ENCODE results near the gene MS4A6A.
"Not testable (repeated sequence)": the region's sequence is repeated elsewhere in the genome, so short reads cannot be mapped to it uniquely, and the experiment has no call there.

The MS4A6A gene

DNA sequence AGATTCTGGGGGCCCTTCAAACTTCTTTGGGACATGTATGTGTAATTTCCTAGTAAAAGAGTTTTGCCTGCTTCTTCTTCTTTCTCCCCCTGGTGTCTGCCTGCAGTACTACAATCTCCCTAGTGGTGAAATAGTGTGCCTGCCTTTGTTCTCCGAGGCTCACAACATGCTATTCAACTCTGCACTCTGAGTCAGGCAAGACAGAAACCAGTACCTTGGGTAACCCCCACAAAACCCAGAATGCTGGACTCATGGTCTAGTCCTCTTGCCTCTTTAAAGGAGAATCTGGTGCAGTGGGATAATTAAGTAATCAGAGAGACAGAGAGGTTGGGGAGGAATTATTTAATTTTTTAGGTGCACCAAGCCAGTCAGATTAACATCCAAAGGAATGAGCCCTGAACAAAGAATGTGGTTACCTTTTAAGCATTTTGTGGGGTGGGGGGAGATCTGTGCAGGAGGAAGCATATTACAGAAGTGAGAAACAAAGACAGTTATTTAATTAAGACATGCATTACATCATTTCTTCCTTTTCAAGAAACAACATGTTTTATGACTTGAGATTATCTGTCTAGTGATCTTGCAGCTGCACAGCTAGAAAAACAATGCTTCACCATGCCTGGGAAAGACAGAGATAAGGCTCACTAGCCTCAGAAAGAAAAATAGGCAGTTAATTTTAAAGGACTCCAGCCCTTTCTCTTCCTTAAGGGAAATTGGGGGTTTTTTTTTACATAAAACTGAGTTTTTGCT is 11.0 kb upstream of the MS4A6A start:
- no peak overlapping the region for H3K4me3 Mint-ChIP-seq
- H3K27ac Mint-ChIP-seq = no peak overlapping the region
- no peaks in the 10 kb centered on the region for H3K4me1 Mint-ChIP-seq
- peaks cover 11% of the 10 kb centered on the region for H3K27me3 Mint-ChIP-seq
- H3K36me3 Mint-ChIP-seq = no peaks in the 10 kb centered on the region
- no peaks in the 10 kb centered on the region for H3K9me3 Mint-ChIP-seq

DNA sequence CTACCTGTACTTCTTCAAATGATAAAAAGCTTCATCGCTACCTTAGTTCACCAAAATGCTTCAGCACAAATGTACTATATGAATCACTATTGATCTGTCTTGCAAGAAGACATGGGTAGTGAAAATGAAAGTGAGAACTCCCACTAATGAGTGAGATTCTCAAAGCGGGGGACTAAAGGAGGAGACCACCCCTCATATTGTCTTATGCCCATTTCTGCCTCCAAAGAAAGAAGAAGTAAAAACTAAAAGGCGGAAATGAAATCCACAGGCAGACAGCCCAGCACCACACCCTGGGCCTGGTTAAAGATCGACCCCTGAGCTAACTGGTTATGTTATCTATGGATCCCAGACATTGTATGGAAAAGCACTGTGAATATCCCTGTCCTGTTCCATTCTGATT is 9.7 kb upstream of the MS4A6A start:
- H3K4me1 Mint-ChIP-seq, H3K27me3 Mint-ChIP-seq, H3K27ac Mint-ChIP-seq, H3K36me3 Mint-ChIP-seq, H3K9me3 Mint-ChIP-seq, H3K4me3 Mint-ChIP-seq: not testable (repeated sequence)

DNA sequence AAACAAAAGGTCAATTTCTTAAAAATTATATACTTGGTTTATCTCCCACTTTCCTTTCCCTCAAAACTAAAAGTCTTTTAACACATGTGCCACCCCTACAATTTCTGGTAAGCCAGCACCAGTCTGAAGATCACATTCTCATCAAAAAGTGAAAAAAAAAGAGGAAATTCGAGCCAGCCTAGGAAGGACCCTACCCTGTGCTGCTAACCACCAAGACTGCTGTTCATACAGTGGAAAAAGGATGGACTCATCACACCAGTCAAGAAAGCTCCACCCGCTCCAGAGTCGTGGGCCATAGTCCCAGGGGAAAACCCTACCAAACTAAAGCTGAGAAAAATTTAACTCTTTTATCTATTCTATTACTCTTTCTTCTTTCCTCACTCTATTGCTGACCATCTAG is 5.6 kb upstream of the MS4A6A start:
- H3K27me3 Mint-ChIP-seq, H3K36me3 Mint-ChIP-seq, H3K4me3 Mint-ChIP-seq, H3K4me1 Mint-ChIP-seq, H3K27ac Mint-ChIP-seq, H3K9me3 Mint-ChIP-seq: not testable (repeated sequence)

DNA sequence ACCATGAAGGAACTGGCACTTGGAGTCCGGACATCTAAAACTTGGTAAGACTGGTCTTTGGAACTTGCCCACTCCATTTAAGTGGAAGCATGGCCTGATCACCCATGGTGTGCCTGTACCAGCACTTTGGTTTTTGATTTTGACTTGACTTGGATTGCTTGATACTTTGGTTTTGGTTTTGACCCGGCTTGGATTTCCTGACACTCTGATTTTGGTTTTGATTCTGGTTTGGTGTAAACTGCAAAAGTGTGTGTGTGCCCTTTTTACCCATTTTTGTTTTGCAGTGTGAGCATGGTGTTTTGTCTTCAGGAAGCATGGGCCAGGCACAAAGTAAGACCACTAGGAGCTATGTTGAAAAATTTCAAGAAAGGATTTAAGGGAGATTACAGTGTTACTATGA is 3.2 kb upstream of the MS4A6A start:
- not testable (repeated sequence) for H3K27ac Mint-ChIP-seq

DNA sequence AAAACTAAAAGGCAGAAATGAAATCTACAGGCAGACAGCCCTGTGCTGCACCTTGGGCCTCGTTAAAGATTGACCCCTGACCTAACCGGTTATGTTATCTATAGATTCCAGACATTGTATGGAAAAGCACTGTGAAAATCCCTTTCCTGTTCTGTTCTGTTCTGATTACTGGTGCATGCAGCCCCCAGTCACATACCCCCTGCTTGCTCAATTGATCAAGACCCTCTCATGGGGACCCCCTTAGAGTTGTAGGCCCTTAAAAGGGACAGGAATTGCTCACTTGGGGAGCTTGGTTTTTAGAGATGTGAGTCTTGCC is 2.6 kb upstream of the MS4A6A start:
- not testable (repeated sequence) for H3K27me3 Mint-ChIP-seq, H3K36me3 Mint-ChIP-seq, H3K9me3 Mint-ChIP-seq, H3K27ac Mint-ChIP-seq, H3K4me1 Mint-ChIP-seq, H3K4me3 Mint-ChIP-seq

More for the DNA sequence above, 3.2 kb upstream of the MS4A6A start:
- H3K9me3 Mint-ChIP-seq, H3K27me3 Mint-ChIP-seq, H3K4me3 Mint-ChIP-seq, H3K4me1 Mint-ChIP-seq, H3K36me3 Mint-ChIP-seq: not testable (repeated sequence)

DNA sequence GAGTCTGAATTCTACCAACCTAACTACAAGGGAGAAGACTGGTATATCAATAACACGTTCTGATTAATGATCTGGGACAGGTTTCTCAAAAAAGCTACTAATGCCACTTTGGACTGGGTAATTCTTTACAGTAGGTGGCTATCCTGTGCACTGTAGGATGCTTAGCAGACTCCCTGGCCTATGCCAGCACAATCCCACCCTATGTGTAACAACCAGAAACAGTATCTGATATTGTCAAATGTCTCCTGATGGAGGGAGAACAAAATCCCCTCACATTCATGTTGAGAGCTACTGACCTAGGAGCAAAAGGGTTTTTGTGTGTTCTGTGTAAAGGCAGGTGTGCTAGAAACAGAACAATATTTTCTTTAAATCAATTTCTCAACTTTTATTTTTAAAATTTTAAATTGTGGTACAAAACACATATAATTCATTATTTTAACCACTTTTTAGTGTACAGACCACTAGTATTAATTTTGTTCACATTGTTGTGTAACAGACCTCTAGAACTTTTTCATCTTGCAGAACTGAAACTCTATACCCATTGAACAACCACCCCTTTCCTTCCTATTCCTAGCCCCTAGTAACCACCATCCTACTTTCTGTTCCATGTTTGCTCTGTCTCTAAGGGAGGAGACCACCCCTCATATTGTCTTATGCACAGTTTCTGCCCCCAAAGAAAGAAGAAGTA is 2.1 kb upstream of the MS4A6A start:
- peaks cover 10% of the 10 kb centered on the region for H3K27me3 Mint-ChIP-seq
- no peak overlapping the region for H3K27ac Mint-ChIP-seq
- H3K4me3 Mint-ChIP-seq = no peak overlapping the region
- no peaks in the 10 kb centered on the region for H3K9me3 Mint-ChIP-seq
- H3K36me3 Mint-ChIP-seq = no peaks in the 10 kb centered on the region
- no peaks in the 10 kb centered on the region for H3K4me1 Mint-ChIP-seq

DNA sequence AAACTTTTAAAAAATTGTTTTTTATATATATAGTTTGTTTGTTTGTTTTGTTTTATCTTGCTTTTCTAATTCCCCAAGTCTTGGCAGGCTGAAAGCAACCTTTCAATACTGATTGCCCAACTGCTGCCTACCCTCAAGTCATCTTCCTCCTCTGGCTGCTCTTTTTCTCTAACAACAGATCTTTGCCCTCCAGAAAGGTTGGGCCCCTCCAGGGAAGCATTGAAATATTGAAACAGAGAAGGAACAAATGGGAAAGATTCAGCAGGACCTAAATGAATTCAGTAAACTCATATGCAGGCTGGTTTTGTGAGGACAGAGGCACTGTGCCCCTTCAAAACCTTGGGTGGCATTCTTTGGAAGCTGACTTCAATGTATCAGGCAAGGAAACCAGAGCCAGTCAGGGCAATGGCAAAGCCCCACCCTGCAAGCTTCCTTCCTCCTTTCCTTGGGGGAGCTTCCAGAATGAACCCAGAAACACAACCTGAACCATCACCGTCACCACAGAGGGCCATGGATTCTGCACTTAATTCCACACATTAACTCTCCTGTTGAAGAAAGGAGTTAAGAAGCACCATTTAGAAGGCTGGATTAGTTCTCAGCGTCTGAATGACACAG is 815 bp upstream of the MS4A6A start:
- Mint-ChIP-seq H3K4me1 (no peaks in the 10 kb centered on the region), H3K4me3 (no peak overlapping the region), H3K9me3 (no peaks in the 10 kb centered on the region), H3K27ac (no peak overlapping the region), H3K36me3 (no peaks in the 10 kb centered on the region), H3K27me3 (peaks cover 14% of the 10 kb centered on the region)

DNA sequence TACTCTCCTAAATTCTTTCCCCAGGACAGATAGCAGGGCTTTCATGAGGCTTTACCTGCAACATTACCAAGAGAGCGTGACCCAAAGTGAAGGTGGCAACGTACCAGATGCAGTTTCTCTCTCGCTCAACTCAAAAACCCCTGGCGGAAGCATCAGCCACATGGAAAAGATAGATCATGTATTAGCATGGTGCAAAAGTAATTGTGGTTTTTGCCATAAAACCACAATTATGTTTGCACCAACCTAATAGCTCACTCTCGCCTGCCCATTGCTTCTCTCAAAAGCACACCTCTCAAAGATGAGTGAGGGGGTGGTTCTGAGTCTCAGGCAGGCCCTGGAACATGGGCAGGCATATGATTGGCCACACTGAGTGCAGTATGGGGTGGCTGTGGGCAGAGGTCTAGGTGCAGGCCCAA is 7.0 kb downstream of the MS4A6A start:
- peaks cover 15% of the 10 kb centered on the region for H3K27me3 Mint-ChIP-seq
- no peaks in the 10 kb centered on the region for H3K9me3 Mint-ChIP-seq
- no peaks in the 10 kb centered on the region for H3K36me3 Mint-ChIP-seq
- no peaks in the 10 kb centered on the region for H3K4me1 Mint-ChIP-seq
- H3K4me3 Mint-ChIP-seq = no peak overlapping the region
- no peak overlapping the region for H3K27ac Mint-ChIP-seq

DNA sequence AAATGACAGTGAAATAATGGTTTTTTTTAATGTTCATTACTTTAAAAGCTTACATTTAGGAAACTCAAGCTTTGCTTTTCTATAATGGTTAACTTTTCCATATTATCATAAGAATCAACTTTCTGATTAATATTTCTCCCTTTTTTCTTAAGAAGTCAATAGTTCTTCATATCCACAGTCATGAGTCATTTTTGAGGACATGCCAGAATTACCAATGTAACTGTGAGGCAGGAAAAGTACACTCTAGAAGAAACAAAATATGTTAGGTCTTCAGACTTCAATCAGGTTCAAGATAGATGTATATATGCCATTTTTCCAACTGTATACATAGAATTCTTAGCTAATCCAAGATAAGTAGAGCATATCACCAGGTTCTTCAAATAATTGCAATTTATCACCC is 10.9 kb downstream of the MS4A6A start:
- peaks cover 11% of the 10 kb centered on the region for H3K27me3 Mint-ChIP-seq
- no peak overlapping the region for H3K4me3 Mint-ChIP-seq
- H3K36me3 Mint-ChIP-seq = no peaks in the 10 kb centered on the region
- H3K27ac Mint-ChIP-seq = no peak overlapping the region
- H3K9me3 Mint-ChIP-seq = peaks cover 12% of the 10 kb centered on the region
- H3K4me1 Mint-ChIP-seq = no peaks in the 10 kb centered on the region

DNA sequence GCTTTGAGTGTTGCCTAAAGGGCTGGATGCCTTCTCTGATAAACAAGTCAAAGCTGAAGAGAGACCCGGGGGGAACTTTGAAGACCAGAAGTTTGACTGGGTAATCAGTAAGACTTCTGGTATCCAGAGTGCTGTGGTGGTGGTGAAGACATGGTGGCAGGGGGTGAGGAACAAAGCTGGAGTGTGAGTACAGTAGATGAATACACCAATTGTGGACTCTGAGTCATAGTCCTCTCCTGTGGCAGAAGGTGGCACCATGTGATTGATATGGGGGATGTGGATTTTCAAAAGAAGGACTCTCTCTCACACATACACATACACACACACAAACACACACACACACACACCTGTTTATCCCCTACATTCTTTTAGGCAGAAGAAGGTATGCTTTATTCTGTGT is 12.3 kb downstream of the MS4A6A start:
- Mint-ChIP-seq H3K4me1 (no peaks in the 10 kb centered on the region), H3K9me3 (peaks cover 12% of the 10 kb centered on the region), H3K27ac (no peak overlapping the region), H3K27me3 (peaks cover 11% of the 10 kb centered on the region), H3K4me3 (no peak overlapping the region), H3K36me3 (no peaks in the 10 kb centered on the region)

DNA sequence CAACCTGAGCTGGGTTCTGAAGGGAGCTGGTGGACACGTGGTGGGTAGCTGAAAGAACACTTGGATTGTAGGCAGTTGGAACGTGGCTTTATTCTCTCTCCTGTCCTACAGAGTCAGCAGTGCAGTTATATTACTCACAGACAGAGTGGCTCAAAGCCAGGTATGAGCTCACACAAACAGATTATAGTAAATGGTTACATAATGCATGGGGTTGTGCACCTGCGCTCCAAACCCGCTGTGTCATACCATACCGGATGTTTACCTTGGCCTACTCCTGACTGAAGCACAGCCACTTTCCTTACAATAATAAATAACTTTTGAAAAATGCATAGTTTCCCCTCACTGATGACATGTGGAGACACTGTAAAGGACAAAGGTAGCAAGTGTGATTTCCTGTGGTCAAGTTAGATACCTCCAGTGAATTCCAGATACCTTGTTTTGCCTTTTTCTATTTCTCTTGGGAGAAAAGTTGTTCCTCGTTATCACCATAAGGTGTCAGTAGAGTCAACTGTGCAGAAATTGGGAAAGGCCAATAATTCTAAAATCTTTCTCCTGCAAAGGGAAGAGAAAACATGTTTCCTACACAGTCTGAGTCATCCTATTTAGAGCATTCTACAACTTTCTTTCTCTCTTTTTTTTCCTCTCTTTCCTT is 13.5 kb downstream of the MS4A6A start:
- H3K27ac Mint-ChIP-seq = no peak overlapping the region
- H3K9me3 Mint-ChIP-seq = peaks cover 12% of the 10 kb centered on the region
- H3K4me1 Mint-ChIP-seq = no peaks in the 10 kb centered on the region
- H3K4me3 Mint-ChIP-seq = no peak overlapping the region
- peaks cover 10% of the 10 kb centered on the region for H3K27me3 Mint-ChIP-seq
- H3K36me3 Mint-ChIP-seq = no peaks in the 10 kb centered on the region

DNA sequence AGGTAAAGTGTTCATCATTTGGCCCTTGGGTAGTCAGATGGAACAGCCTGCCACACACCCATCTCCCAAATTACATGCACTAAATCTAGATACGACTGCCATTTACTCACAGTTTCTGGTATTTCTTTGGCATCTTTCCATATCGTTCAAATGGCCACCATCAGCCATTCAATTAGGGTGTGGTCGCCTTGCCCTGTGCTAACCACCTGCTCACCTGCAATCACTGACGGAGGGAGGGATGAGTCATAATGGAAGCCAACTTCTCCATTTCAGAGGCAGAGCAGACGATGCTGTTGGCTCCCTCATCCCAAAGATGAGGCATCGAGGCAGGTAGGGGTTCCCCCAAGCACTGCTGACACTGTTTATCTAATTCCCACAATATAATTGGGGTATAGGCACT is 14.6 kb downstream of the MS4A6A start:
- Mint-ChIP-seq H3K4me3 (no peak overlapping the region), H3K4me1 (no peaks in the 10 kb centered on the region), H3K27me3 (peaks cover 8% of the 10 kb centered on the region), H3K9me3 (peaks cover 12% of the 10 kb centered on the region), H3K27ac (no peak overlapping the region), H3K36me3 (no peaks in the 10 kb centered on the region)

DNA sequence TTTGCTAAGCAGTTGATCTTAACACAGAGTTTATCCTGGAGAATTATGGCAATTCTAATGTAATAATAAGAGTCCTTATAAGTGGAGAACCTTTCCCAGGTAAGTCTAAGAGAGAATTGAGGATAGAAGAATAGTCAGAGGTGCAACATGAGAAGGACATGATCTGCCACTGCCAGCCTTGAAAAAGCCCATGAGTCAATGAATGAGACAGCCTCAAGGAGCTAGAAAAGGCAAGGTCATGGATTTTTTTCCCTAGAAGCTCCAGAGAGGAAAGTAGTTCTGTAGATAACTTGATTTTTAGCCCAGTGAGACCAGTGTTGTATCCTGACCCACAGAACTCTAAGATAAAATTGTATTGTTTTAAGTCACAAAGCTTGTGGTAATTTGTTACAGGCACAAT is 16.9 kb downstream of the MS4A6A start:
- Mint-ChIP-seq H3K27ac (no peak overlapping the region), H3K9me3 (peaks cover 12% of the 10 kb centered on the region), H3K4me1 (no peaks in the 10 kb centered on the region), H3K4me3 (no peak overlapping the region), H3K36me3 (no peaks in the 10 kb centered on the region), H3K27me3 (peaks cover 7% of the 10 kb centered on the region)

DNA sequence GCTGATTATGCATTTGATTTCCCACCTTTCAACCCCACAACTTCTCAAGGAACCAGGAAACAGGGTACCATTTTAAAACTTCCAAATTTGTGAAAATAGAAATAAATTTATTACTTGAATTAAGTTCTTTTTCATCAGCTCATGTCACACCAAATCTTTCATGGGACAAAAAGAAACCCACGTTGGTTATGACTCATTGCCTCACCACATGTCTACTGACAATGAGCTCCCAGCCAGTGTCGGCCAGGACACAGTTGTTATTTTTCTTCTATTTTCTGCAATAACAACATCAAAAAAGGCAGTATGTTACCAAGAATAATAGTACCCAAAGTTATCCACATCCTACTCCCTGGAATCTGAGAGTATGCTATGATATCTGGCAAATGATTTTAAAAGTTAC is 17.3 kb downstream of the MS4A6A start:
- Mint-ChIP-seq H3K36me3 (no peaks in the 10 kb centered on the region), H3K4me3 (no peak overlapping the region), H3K27ac (no peak overlapping the region), H3K27me3 (peaks cover 7% of the 10 kb centered on the region), H3K4me1 (no peaks in the 10 kb centered on the region), H3K9me3 (peaks cover 12% of the 10 kb centered on the region)

DNA sequence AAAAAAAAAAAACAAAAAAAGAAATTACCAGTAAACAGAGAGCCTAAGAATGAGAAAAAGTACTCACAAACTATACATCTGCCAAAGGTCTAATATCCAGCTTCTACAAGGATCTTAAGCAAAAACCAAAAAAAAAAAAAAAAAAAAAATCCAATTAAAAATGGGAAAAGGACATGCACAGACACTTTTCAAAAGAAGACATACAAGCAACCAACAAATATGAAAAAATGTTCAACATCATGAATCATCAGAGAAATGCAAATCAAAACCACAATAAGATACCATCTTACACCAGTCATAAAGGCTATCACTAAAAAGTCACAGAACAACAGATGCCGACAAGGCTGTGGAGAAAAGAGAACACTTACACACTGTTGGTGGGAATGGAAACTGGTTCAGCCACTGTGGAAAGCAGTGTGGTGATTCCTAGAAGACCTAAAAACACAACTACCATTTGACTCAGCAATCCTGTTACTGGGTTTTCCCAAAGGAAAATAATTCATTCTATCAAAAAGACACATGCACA is 18.3 kb downstream of the MS4A6A start:
- Mint-ChIP-seq H3K27ac (no peak overlapping the region), H3K4me1 (no peaks in the 10 kb centered on the region), H3K27me3 (peaks cover 7% of the 10 kb centered on the region), H3K4me3 (no peak overlapping the region), H3K9me3 (peaks cover 8% of the 10 kb centered on the region), H3K36me3 (no peaks in the 10 kb centered on the region)

DNA sequence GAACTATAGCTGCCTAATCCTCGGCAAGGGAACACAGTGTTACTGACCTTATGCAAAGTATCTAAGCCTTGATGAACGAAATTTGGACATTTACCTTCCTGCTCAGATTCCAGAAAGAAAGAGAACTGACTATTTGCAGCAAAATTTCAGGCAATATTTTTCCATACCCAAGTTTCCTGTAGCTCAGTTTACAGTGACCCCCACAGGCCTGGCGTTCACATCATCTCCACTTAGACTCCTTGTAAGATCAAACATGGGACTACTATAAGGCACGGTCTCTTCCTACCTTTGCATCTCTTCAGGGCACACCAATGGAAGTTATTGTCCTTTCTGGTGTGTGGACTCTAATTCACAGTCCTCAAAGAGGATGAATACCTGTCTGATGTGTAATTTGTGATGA is 21.1 kb downstream of the MS4A6A start:
- Mint-ChIP-seq H3K27ac (no peak overlapping the region), H3K27me3 (peaks cover 5% of the 10 kb centered on the region), H3K4me3 (no peak overlapping the region), H3K4me1 (no peaks in the 10 kb centered on the region), H3K36me3 (no peaks in the 10 kb centered on the region), H3K9me3 (no peaks in the 10 kb centered on the region)

Data from activated naive CD4-positive, alpha-beta T cell treated with anti-CD3 and anti-CD28 coated beads, Interleukin-2, amount 50 U/mL, for 24 hours (primary cell).